Kidney (tissue), 14 donors: ENCODE data around the gene ALAS1. TPM values are rescaled to one million over a fixed set of nuclear protein-coding genes. Genes with fewer than 3 reads are reported as not detected.

Source experiments
- DNase-seq, 5 donors: peaks; one replicate each; pipeline ENCODE4 v3.0.0-alpha.2; 2013 to 2020
- FAIRE-seq: peaks from 2 replicates; lab custom pipeline; 2012; peaks lifted over from hg19 to GRCh38; lab: Jason Lieb, UNC
- H3K27ac ChIP-seq, 2 donors: one replicate each; pipeline ENCODE4 v1.7.0; 2013; ENCODE audit warnings: low read depth in 2 of 2, low read length in 2 of 2, inconsistent platforms in 1 of 2
- H3K27me3 ChIP-seq: one replicate; pipeline ENCODE4 v1.7.1; 2013; ENCODE audit warnings: low read length, inconsistent platforms; ENCODE audit not compliant: control insufficient read depth, insufficient read depth
- H3K36me3 ChIP-seq, 3 donors: one replicate each; pipeline versions ENCODE4 v1.7.0 to v1.7.1; 2013; ENCODE audit warnings: low read length in 3 of 3, control low read depth in 1 of 3, inconsistent platforms in 1 of 3; ENCODE audit not compliant: insufficient read depth in 3 of 3, control insufficient read depth in 2 of 3
- H3K4me1 ChIP-seq, 3 donors: one replicate each; pipeline versions ENCODE4 v1.7.0 to v1.7.1; 2013; ENCODE audit warnings: low read length in 3 of 3, inconsistent platforms in 1 of 3, low read depth in 1 of 3; ENCODE audit not compliant: control insufficient read depth in 2 of 3, insufficient read depth in 2 of 3
- H3K4me3 ChIP-seq, 3 donors: one replicate each; pipeline versions ENCODE4 v1.7.0 to v1.8.1; 2013; ENCODE audit warnings: low read length in 3 of 3, control low read depth in 1 of 3, inconsistent platforms in 1 of 3
- H3K9ac ChIP-seq, 3 donors: one replicate each; pipeline versions ENCODE4 v1.7.0 to v1.7.1; 2013; ENCODE audit warnings: low read length in 3 of 3, control low read depth in 1 of 3, inconsistent platforms in 1 of 3
- H3K9me3 ChIP-seq, 3 donors: one replicate each; pipeline versions ENCODE4 v1.7.0 to v1.7.1; 2013; ENCODE audit warnings: low read length in 3 of 3, control low read depth in 1 of 3, inconsistent platforms in 1 of 3; ENCODE audit not compliant: control insufficient read depth in 2 of 3, insufficient read depth in 1 of 3
- CTCF ChIP-seq: IDR thresholded peaks from 3 replicates; pipeline ENCODE4 v1.5.1; 2012; ENCODE audit warnings: mild to moderate bottlenecking, moderate library complexity, borderline replicate concordance; ENCODE audit not compliant: insufficient read depth; ENCODE audit errors: extremely low read depth
- intact Hi-C: fragments of 100-400 bp; cut with DNase I; formaldehyde crosslinking; loops from one replicate; pipeline ENCODE4 v1.11.1; 2022
- polyA plus RNA-seq: library from polyadenylated mRNA; stranded (reverse); fragments of 350-450 nt; fragmentation: Illumina TruSeq; extraction: RNeasy Lipid Tissue Mini Kit (QIAGEN cat#74804); gene quantifications from one replicate; pipeline ENCODE4 v1.2.3, GENCODE V29; 2014; ENCODE audit warnings: low read depth, low replicate concordance; ENCODE audit not compliant: insufficient read depth
- total RNA-seq: library from RNA; stranded (reverse); fragmentation: NEBNext Ultra II Directional; extraction: Animal tissue kit (Norgen Biotek cat#: 25700); gene quantifications from one replicate; pipeline ENCODE4 v1.2.1, GENCODE V29; 2021
- donor health status: control.
- donor health status: control.
- donor health status: control.
- donor health status: control.
- donor health status: control.
- donor health status: DM: yes; HTN: yes; CAD: no.
- donor health status: Normal renal cell carcinoma (clear cell type).

ALAS1 gene
- total and polyA plus RNA-seq, 2 donors from 2014 or later = 42.8 to 77.2 TPM

GRCh38 chr3:52210037-52210436 lies 12.1 kb downstream of the ALAS1 start:
- DNase-seq = no peak
- Histone ChIP-seq H3K4me1 (no peaks in the 10 kb centered on the region), H3K27ac (no peak overlapping the region), H3K9ac (no peak overlapping the region), H3K36me3 (peaks cover 17 to 83% (median 73%) of the 10 kb centered on the region in 3 donors), H3K27me3 (no peaks in the 10 kb centered on the region), H3K9me3 (no peaks in the 10 kb centered on the region), H3K4me3 (no peak overlapping the region)
- TF ChIP-seq CTCF = no peak
- FAIRE-seq = no peak
- intact Hi-C loops = no loop called here

- Histone ChIP-seq H3K27ac (no peak overlapping the region), H3K36me3 (peaks cover 17 to 83% (median 71%) of the 10 kb centered on the region in 3 donors), H3K4me1 (no peaks in the 10 kb centered on the region), H3K27me3 (no peaks in the 10 kb centered on the region), H3K9ac (no peak overlapping the region), H3K9me3 (no peaks in the 10 kb centered on the region), H3K4me3 (no peak overlapping the region)
- TF ChIP-seq CTCF = no peak
- FAIRE-seq (no peak), DNase-seq (no peak)
- intact Hi-C loops = no loop called here
Observed at GRCh38 chr3:52210550-52211046, 12.6 kb downstream of the ALAS1 start.

GRCh38 chr3:52211268-52211891 lies 13.4 kb downstream of the ALAS1 start:
- Histone ChIP-seq H3K27ac (no peak overlapping the region), H3K27me3 (no peaks in the 10 kb centered on the region), H3K4me1 (peaks cover 0 to under 1% (median 0%) of the 10 kb centered on the region in 3 donors), H3K36me3 (peaks cover 17 to 77% (median 64%) of the 10 kb centered on the region in 3 donors), H3K4me3 (no peak overlapping the region), H3K9me3 (no peaks in the 10 kb centered on the region), H3K9ac (no peak overlapping the region)
- intact Hi-C loops = no loop called here
- FAIRE-seq (no peak), DNase-seq (no peak)
- no peak for TF ChIP-seq CTCF
